Measurements from ENCODE around the gene IER3.

The IER3 gene

GRCh38 chr6:30717129-30717844, 27.1 kb downstream of the IER3 start, which contains the start of gene MDC1 (continued):
- TF ChIP-seq, protein P1, sequence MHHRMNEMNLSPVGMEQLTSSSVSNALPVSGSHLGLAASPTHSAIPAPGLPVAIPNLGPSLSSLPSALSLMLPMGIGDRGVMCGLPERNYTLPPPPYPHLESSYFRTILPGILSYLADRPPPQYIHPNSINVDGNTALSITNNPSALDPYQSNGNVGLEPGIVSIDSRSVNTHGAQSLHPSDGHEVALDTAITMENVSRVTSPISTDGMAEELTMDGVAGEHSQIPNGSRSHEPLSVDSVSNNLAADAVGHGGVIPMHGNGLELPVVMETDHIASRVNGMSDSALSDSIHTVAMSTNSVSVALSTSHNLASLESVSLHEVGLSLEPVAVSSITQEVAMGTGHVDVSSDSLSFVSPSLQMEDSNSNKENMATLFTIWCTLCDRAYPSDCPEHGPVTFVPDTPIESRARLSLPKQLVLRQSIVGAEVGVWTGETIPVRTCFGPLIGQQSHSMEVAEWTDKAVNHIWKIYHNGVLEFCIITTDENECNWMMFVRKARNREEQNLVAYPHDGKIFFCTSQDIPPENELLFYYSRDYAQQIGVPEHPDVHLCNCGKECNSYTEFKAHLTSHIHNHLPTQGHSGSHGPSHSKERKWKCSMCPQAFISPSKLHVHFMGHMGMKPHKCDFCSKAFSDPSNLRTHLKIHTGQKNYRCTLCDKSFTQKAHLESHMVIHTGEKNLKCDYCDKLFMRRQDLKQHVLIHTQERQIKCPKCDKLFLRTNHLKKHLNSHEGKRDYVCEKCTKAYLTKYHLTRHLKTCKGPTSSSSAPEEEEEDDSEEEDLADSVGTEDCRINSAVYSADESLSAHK (tag by site-specific recombination; IDR thresholded peaks at IDR 0.05) = 0 out of 2 replicates have a peak, but pooled peaks have one; percentile 8
- TF ChIP-seq ZNF654 (tag by site-specific recombination; IDR thresholded peaks at IDR 0.05; ENCODE audit: low read depth) (no peak), ZNF274 (IDR thresholded peaks at IDR 0.05; ENCODE audit: low read length) (no peak), ZNF274 (tag by site-specific recombination; IDR thresholded peaks at IDR 0.05; ENCODE audit: borderline replicate concordance) (no peak), ZNF791 (tag by site-specific recombination; IDR thresholded peaks at IDR 0.05) (no peak), ZNF292 (tag by site-specific recombination; IDR thresholded peaks at IDR 0.05; ENCODE audit: borderline replicate concordance, low read depth) (no peak), ZBTB7A (tag by site-specific recombination; IDR thresholded peaks at IDR 0.05; ENCODE audit: low read depth) (peak; percentile 90), ZNF658 (tag by site-specific recombination; IDR thresholded peaks at IDR 0.05) (no peak), GLIS2 (tag by site-specific recombination; IDR thresholded peaks at IDR 0.05) (peak; percentile 94), OSR2 (tag by site-specific recombination; IDR thresholded peaks at IDR 0.05) (peak; percentile 51; the same call in 1 of the 2 replicates), CTCF (tag by site-specific recombination; IDR thresholded peaks at IDR 0.05) (peak; percentile 86), ZBTB26 (tag by site-specific recombination; optimal IDR thresholded peaks at IDR 0.05) (peak; percentile 89), ZNF449 (tag by site-specific recombination; IDR thresholded peaks at IDR 0.05) (no peak), ZNF621 (tag by site-specific recombination; IDR thresholded peaks at IDR 0.05) (no peak), ZNF174 (tag by site-specific recombination; IDR thresholded peaks at IDR 0.05) (no peak), ZFHX2 (tag by site-specific recombination; conservative IDR thresholded peaks at IDR 0.05) (peak; percentile 92)
- TF ChIP-seq, protein P2, sequence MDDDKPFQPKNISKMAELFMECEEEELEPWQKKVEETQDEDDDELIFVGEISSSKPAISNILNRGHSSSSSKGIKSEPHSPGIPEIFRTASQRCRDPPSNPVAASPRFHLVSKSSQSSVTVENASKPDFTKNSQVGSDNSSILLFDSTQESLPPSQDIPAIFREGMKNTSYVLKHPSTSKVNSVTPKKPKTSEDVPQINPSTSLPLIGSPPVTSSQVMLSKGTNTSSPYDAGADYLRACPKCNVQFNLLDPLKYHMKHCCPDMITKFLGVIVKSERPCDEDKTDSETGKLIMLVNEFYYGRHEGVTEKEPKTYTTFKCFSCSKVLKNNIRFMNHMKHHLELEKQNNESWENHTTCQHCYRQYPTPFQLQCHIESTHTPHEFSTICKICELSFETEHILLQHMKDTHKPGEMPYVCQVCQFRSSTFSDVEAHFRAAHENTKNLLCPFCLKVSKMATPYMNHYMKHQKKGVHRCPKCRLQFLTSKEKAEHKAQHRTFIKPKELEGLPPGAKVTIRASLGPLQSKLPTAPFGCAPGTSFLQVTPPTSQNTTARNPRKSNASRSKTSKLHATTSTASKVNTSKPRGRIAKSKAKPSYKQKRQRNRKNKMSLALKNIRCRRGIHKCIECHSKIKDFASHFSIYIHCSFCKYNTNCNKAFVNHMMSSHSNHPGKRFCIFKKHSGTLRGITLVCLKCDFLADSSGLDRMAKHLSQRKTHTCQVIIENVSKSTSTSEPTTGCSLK (tag by site-specific recombination; IDR thresholded peaks at IDR 0.05) = no peak
- TF ChIP-seq, protein P3, sequence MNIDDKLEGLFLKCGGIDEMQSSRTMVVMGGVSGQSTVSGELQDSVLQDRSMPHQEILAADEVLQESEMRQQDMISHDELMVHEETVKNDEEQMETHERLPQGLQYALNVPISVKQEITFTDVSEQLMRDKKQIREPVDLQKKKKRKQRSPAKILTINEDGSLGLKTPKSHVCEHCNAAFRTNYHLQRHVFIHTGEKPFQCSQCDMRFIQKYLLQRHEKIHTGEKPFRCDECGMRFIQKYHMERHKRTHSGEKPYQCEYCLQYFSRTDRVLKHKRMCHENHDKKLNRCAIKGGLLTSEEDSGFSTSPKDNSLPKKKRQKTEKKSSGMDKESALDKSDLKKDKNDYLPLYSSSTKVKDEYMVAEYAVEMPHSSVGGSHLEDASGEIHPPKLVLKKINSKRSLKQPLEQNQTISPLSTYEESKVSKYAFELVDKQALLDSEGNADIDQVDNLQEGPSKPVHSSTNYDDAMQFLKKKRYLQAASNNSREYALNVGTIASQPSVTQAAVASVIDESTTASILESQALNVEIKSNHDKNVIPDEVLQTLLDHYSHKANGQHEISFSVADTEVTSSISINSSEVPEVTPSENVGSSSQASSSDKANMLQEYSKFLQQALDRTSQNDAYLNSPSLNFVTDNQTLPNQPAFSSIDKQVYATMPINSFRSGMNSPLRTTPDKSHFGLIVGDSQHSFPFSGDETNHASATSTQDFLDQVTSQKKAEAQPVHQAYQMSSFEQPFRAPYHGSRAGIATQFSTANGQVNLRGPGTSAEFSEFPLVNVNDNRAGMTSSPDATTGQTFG (tag by site-specific recombination; IDR thresholded peaks at IDR 0.05; ENCODE audit: borderline replicate concordance) = no peak
- TF ChIP-seq, protein P4, sequence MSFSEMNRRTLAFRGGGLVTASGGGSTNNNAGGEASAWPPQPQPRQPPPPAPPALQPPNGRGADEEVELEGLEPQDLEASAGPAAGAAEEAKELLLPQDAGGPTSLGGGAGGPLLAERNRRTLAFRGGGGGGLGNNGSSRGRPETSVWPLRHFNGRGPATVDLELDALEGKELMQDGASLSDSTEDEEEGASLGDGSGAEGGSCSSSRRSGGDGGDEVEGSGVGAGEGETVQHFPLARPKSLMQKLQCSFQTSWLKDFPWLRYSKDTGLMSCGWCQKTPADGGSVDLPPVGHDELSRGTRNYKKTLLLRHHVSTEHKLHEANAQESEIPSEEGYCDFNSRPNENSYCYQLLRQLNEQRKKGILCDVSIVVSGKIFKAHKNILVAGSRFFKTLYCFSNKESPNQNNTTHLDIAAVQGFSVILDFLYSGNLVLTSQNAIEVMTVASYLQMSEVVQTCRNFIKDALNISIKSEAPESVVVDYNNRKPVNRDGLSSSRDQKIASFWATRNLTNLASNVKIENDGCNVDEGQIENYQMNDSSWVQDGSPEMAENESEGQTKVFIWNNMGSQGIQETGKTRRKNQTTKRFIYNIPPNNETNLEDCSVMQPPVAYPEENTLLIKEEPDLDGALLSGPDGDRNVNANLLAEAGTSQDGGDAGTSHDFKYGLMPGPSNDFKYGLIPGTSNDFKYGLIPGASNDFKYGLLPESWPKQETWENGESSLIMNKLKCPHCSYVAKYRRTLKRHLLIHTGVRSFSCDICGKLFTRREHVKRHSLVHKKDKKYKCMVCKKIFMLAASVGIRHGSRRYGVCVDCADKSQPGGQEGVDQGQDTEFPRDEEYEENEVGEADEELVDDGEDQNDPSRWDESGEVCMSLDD (tag by site-specific recombination; IDR thresholded peaks at IDR 0.05) = peak; percentile 99
